ENCODE data around the gene TUBGCP6.

Gene TUBGCP6

DNA sequence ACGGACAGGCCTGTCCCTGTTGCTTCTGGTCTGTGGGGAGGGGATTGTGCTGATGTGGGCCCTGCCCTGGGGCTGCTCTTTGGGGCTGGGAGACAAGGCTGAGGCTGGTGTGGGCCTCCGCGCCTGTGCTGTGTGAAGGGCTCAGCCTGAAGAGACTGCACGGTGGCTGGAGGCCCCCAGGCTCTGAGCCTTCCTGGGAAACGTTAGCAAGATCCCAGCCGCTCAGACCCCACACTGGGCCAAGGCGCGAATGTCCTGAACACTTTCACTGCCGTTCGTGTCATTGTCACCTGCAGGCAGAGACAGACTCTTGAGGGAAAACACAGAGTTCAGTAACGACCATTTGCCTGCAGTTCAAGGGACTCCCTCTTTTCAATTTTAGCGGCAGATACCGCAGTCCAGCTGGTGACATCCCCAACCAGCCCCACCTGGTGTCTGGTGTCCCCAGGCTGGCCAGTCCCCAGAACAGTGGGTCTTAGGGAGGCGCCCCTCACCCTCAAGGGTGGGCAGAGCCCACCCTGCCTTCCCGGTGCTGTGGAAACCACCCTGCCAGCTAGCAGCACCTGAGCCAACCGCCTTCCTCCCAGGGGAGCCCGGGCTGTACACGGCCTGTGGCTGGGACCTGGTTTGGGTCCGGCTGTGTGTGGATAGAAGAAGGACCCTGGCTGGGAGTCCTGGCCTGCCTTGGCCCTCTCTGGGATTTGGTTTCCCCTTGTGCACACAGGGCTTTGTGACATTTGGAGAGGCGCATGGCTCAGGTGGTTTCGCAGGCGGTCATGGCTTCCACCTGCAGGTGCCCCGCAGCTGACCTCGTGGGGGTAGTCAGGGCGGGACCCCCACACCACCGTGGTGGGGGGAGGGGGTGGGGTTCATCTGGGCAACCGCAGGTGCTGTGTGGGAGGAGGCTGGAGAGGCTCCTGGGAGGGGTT is 68.6 kb downstream of the TUBGCP6 start:
- DNase-seq (ENCODE audit: extremely low read depth, low read depth) = no peak
- H3K4me3 ChIP-seq (replicated peaks; ENCODE audit: low read depth, low read length) = no peak overlapping the region
- TF ChIP-seq, protein P1, sequence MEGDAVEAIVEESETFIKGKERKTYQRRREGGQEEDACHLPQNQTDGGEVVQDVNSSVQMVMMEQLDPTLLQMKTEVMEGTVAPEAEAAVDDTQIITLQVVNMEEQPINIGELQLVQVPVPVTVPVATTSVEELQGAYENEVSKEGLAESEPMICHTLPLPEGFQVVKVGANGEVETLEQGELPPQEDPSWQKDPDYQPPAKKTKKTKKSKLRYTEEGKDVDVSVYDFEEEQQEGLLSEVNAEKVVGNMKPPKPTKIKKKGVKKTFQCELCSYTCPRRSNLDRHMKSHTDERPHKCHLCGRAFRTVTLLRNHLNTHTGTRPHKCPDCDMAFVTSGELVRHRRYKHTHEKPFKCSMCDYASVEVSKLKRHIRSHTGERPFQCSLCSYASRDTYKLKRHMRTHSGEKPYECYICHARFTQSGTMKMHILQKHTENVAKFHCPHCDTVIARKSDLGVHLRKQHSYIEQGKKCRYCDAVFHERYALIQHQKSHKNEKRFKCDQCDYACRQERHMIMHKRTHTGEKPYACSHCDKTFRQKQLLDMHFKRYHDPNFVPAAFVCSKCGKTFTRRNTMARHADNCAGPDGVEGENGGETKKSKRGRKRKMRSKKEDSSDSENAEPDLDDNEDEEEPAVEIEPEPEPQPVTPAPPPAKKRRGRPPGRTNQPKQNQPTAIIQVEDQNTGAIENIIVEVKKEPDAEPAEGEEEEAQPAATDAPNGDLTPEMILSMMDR (IDR thresholded peaks at IDR 0.05; ENCODE audit: low read depth, low read length, missing control alignments) = no peak

DNA sequence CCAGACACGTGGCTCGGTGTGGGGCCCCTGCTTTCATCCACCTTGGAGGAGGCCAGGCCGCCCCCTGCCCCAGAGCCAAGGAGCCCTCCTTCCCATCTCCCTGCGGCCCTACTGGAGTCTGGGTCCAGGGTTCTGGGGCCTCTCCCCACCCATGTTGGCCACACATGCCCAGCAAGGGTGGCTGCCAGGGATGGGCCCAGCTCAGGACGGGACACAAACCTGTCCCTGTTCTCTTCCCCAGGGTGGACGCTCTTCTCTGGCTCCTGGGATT is 69.7 kb downstream of the TUBGCP6 start:
- no peak overlapping the region for H3K4me3 ChIP-seq (replicated peaks; ENCODE audit: low read depth, low read length)
- DNase-seq (ENCODE audit: extremely low read depth, low read depth) = no peak
- TF ChIP-seq, protein P1 (IDR thresholded peaks at IDR 0.05; ENCODE audit: low read depth, low read length, missing control alignments) = no peak

DNA sequence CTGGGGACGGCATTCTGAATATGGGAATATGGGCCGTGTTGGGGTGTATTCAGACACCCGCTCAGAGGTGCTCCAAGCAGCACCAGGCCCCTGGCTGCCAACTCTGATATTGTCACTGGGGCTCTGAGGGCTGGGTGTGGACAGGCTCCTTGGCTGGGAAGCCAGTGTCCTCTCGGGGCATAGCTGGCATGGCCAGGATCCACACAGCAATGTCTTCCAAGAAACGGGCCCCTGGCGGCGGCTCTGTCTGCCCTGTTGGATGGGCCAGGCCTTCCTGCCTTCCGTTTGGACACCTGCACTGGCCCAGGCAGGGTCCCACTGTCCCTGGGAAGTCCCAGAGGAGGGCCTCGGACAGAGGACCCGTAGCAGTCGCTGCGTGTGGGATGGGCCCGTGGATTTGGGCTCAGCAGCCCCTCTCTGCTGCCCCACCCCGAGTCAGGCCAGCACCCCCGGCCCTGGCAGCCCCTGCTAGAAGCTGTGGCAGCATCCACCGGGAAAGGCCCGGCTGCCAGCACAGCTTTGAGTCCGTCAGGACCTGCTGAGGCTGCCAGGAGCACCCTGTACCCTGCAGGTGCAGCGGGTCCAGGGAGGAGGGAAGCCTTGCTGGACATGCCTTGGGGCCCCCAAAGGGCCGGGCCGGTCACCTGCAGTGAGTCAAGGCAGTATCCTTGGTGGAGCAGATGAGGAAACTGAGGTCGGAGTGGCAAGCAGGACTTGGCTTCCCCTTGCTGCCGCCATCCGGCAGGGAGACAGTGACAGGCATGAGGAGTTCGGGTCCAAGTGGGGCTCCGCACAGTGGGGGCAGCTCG is 70.2 kb downstream of the TUBGCP6 start:
- TF ChIP-seq, protein P1 (IDR thresholded peaks at IDR 0.05; ENCODE audit: low read depth, low read length, missing control alignments) = no peak
- no peak for DNase-seq (ENCODE audit: extremely low read depth, low read depth)
- no peak overlapping the region for H3K4me3 ChIP-seq (replicated peaks; ENCODE audit: low read depth, low read length)

DNA sequence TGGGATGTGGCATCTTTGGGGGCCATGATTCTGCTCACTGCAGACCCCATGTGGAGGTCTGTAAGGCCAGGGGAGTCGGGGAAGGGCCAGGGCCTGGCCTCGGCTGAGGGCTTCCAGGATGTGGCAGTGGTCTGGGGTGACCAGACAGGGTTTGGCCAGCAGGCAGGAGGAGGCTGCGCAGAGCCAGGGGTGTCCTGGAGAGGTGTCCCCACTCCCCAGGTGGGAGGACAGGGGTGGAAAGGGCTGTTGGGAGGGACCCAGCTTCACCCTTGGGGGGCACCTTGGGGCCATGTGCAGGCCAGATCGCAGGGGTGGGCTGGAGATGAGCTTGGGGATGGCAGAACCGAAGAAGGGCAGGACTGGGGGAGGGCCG is 70.9 kb downstream of the TUBGCP6 start:
- no peak overlapping the region for H3K4me3 ChIP-seq (replicated peaks; ENCODE audit: low read depth, low read length)
- DNase-seq (ENCODE audit: extremely low read depth, low read depth) = no peak
- TF ChIP-seq, protein P1 (IDR thresholded peaks at IDR 0.05; ENCODE audit: low read depth, low read length, missing control alignments) = no peak

DNA sequence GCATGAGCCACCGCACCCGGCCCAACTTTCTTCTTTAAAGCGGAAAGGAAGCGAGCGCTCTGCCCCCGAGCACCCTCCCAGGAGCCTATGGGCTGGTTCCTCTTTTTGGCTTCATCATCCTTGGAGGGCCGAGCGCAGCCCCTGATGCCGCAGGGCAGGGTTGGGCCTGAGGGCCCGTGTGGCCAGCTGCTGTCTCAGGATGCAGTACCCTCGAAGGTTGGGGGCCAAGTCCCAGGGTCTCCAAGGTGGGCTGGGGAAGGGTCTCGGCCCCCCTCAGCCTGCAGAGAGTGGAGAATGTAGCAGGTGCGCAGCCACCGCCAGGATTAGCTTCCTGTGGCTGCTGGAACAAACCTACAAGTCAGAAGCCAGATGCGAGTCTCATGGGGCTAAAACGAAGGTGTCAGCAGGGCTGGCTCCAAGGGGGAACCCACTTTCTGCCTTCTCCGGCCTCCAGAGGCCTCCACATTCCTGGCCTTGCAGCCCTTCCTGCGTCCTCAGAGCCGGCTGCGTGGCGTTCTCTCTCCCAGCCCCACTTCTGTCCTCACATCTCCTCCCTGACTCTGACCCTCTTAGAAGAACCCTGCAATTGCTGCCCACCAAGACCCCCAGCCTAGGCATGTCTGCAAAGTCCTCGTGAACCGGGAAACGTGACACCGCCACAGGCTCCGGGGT is 71.4 kb downstream of the TUBGCP6 start:
- DNase-seq (ENCODE audit: extremely low read depth, low read depth) = no peak
- H3K4me3 ChIP-seq (replicated peaks; ENCODE audit: low read depth, low read length) = no peak overlapping the region
- TF ChIP-seq, protein P1 (IDR thresholded peaks at IDR 0.05; ENCODE audit: low read depth, low read length, missing control alignments) = no peak

DNA sequence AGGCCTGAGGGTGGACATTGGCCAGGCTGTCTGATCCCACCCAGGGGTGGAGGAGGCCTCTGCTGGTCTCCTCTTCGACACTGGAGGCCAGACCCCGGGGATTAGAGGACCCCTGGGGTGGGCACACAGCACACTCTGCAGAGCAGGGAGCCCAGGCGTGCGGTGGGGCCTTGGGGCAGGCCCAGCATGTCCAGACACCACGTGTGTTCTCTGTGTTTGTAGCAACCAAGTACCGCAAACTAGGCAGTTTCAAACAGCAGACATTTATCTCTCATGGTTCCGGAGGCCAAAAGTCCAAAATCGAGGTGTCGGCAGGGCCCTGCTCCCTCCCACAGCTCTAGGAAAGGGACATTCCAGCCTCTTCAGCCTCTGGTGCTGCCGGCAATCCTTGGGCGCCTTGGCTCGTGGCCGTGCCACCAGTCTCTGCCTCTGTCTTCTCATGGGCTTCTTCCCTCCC is 72.8 kb downstream of the TUBGCP6 start:
- TF ChIP-seq, protein P1 (IDR thresholded peaks at IDR 0.05; ENCODE audit: low read depth, low read length, missing control alignments) = no peak
- no peak for DNase-seq (ENCODE audit: extremely low read depth, low read depth)
- no peak overlapping the region for H3K4me3 ChIP-seq (replicated peaks; ENCODE audit: low read depth, low read length)

All from HFF-Myc (cell line).